Body of pancreas (tissue), 4 donors: Measurements from ENCODE around the gene PRRT1B. TPM values are rescaled to one million over a fixed set of nuclear protein-coding genes. Genes with fewer than 3 reads are reported as not detected.
A peak's percentile ranks its signal among the peaks of the same experiment; 100 is the strongest.

Experiments
- ATAC-seq: fragments of 150-250 bp; one replicate; pipeline ENCODE4 v1.9.1; 2016
- DNase-seq, 4 donors: peaks; one replicate each; pipeline ENCODE4 v3.0.0-alpha.2; 2019
- H3K27ac ChIP-seq, 4 donors: fragments of 200-600 bp; sonication (generic); 1 replicate in 3 of 4; 2 replicates in 1 of 4; pipeline versions ENCODE4 v1.5.1 to v1.6.1; 2016 to 2019; ENCODE audit warnings: mild to moderate bottlenecking in 1 of 4, mixed read lengths in 1 of 4, moderate library complexity in 1 of 4
- H3K27me3 ChIP-seq, 2 donors: fragments of 200-600 bp; sonication (generic); one replicate each; pipeline ENCODE4 v1.6.0; 2016; ENCODE audit warnings: mild to moderate bottlenecking in 1 of 2
- H3K36me3 ChIP-seq, 2 donors: fragments of 200-600 bp; sonication (generic); replicated peaks in 1 of 2; 2 replicates each; pipeline ENCODE4 v1.5.1; 2016; ENCODE audit warnings: low read depth in 2 of 2; ENCODE audit not compliant: insufficient read depth in 1 of 2
- H3K4me1 ChIP-seq: fragments of 200-600 bp; sonication (generic); one replicate; pipeline ENCODE4 v1.6.0; 2016
- H3K4me3 ChIP-seq, 2 donors: fragments of 200-600 bp; sonication (generic); 1 replicate in 1 of 2; 2 replicates in 1 of 2; pipeline ENCODE4 v1.5.1; 2016 to 2019
- H3K9me3 ChIP-seq, 3 donors: fragments of 200-600 bp; sonication (generic); 1 replicate in 2 of 3; 2 replicates in 1 of 3; pipeline ENCODE4 v1.5.1; 2016
- CTCF ChIP-seq, 7 experiments: fragments of 450-650 bp in 4 of 7; fragments of 200-600 bp in 3 of 7; sonication (generic) in 3 of 7; IDR thresholded peaks; one replicate each; pipeline ENCODE4 v1.5.1; 2016 to 2019; ENCODE audit warnings: antibody characterized with exemption in 7 of 7
- POLR2A ChIP-seq, 3 donors: fragments of 450-650 bp; IDR thresholded peaks; one replicate each; pipeline ENCODE4 v1.6.1; 2016; ENCODE audit warnings: antibody characterized with exemption in 3 of 3, mild to moderate bottlenecking in 2 of 3
- WGBS, 2 donors: methylation state at CpG; one replicate each; pipeline ENCODE4 v1.1.5; 2017; 5-methylcytosine and 5-hydroxymethylcytosine counted together
- intact Hi-C: fragments of 100-400 bp; cut with DNase I; formaldehyde crosslinking; loops from one replicate; pipeline ENCODE4 v1.15.1; 2023
- total RNA-seq, 2 donors: library from RNA; depleted of rRNA; stranded (reverse); fragments of >200 nt; gene quantifications; one replicate each; pipeline ENCODE4 v1.1.0, GENCODE V29; 2016

Gene PRRT1B
- total RNA-seq, 2 donors from 2014 or later, result 0.33 to 0.78 TPM

- Histone ChIP-seq H3K4me3 (no peak overlapping the region), H3K9me3 (no peaks in the 10 kb centered on the region), H3K4me1 (peaks cover 28% of the 10 kb centered on the region), H3K36me3 (no peaks in the 10 kb centered on the region), H3K27me3 (no peaks in the 10 kb centered on the region), H3K27ac (peak overlapping the region in 2 of 4 donors; percentile 3 to 31)
- WGBS, 2 donors, result 4 to 16% methylated on average over 8 of the region's 8 CpGs
- peak in 2 of 4 donors; percentile 38 to 54 for DNase-seq
- ATAC-seq, result peak; percentile 47
- TF ChIP-seq POLR2A (IDR thresholded peaks at IDR 0.05), result no peak
- TF ChIP-seq CTCF (IDR thresholded peaks at IDR 0.05), result no peak
- intact Hi-C loops, result no loop called here
These were observed 10.5 kb upstream of the PRRT1B start for GRCh38 chr9:131534721-131535237.

DNA sequence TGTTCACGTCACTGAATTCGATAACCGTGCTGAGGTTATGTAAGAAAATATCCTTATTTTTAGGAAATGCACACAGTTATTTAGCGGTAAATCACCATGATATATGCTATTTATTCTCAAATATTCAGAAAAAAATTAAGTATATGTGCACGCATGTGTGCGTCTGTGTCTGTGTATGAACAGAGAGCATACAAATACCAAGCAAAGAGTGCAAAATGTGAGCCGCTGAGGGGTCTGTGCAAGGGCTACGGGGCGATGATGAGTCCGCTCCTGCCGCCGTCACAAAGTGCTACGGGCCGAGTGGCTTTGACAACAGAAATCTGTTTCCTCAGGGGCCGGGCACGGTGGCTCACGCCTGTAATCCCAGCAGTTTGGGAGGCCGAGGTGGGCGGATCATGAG lies 7.4 kb upstream of the PRRT1B start:
- Histone ChIP-seq H3K9me3 (peaks cover 0 to 10% (median 0%) of the 10 kb centered on the region in 3 donors), H3K4me3 (no peak overlapping the region), H3K4me1 (peaks cover 16% of the 10 kb centered on the region), H3K27ac (no peak overlapping the region), H3K27me3 (no peaks in the 10 kb centered on the region), H3K36me3 (no peaks in the 10 kb centered on the region)
- WGBS, 2 donors, result 92 to 96% methylated on average over 19 of the region's 19 CpGs
- no peak for DNase-seq
- ATAC-seq, result no peak
- TF ChIP-seq POLR2A (IDR thresholded peaks at IDR 0.05) (no peak), CTCF (IDR thresholded peaks at IDR 0.05) (no peak)
- intact Hi-C loops, result no loop called here

DNA sequence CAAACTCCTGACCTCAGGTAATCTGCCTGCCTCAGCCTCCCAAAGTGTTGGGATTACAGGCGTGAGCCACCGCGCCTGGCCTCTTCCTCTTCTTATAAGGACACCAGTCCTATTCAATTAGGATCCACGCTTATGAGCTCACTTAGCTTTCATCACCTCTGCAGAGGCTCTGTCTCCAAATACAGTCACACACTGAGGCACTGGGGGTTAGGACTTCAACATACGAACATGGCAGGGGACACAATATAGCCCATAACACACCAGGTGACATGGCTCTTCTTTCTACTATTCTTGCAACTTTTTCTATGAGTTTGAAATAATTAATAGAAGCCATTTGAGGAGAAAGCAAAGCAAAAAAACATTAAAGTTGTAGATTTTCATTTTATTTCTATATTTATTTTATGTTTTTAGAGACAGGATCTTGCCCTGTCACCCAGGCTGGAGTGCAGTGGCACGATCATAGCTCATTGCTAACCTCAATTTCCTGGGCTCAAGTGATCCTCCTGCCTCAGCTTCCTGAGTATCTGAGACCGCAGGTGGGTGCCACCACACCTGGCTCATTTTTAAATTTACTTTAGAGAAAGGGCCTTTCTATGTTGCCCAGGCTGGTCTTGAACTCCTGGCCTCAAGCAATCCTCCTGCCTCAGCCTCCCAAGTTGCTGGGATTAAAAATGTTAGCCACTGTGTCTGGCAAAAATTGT lies 6.0 kb upstream of the PRRT1B start:
- DNase-seq, result no peak
- no peak for ATAC-seq
- H3K27me3 ChIP-seq, result no peaks in the 10 kb centered on the region
- no peaks in the 10 kb centered on the region for H3K36me3 ChIP-seq
- H3K4me1 ChIP-seq, result peaks cover 12% of the 10 kb centered on the region
- WGBS, 2 donors, result 88 to 94% methylated on average over 7 of the region's 7 CpGs
- intact Hi-C loops, result no loop called here
- peaks cover 0 to 15% (median 0%) of the 10 kb centered on the region in 3 donors for H3K9me3 ChIP-seq
- TF ChIP-seq CTCF (IDR thresholded peaks at IDR 0.05), result no peak
- no peak for TF ChIP-seq POLR2A (IDR thresholded peaks at IDR 0.05)
- H3K27ac ChIP-seq, result no peak overlapping the region
- H3K4me3 ChIP-seq, result no peak overlapping the region

DNA sequence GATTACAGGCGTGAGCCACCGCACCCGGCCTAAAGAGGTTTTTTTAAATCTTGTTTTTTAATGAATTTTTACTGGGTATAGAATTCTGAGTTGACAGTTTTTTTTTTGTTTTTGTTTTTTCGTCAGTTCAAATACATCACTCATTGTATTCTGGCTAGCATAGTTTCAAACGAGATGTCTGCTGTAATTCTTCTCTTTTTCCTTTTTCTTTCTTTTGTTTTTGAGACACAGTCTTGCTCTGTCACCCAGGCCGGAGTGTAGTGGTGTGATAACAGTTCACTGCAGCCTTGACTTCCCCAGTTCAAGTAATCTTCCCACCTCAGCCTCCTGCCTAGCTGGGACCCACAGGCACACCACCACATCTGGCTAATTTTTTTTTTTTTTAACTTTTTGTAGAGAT lies 2.2 kb upstream of the PRRT1B start:
- H3K4me1 ChIP-seq, result peaks cover 19% of the 10 kb centered on the region
- no peak for TF ChIP-seq POLR2A (IDR thresholded peaks at IDR 0.05)
- no peak for TF ChIP-seq CTCF (IDR thresholded peaks at IDR 0.05)
- H3K4me3 ChIP-seq, result no peak overlapping the region
- no peak overlapping the region for H3K27ac ChIP-seq
- H3K27me3 ChIP-seq, result no peaks in the 10 kb centered on the region
- H3K9me3 ChIP-seq, result peaks cover 0 to 15% (median 0%) of the 10 kb centered on the region in 3 donors
- ATAC-seq, result no peak
- H3K36me3 ChIP-seq, result no peaks in the 10 kb centered on the region
- DNase-seq, result no peak
- 87 to 89% methylated on average over 6 of the region's 6 CpGs for WGBS, 2 donors
- intact Hi-C loops, result no loop called here
